Posterior cingulate gyrus (tissue), 11 donors: Measurements from ENCODE around the gene ALOX12.

Experiments used
- DNase-seq, 10 donors: peaks; one replicate each; pipeline versions ENCODE4 v3.0.0 to v3.0.0-alpha.2; 2020 to 2021; ENCODE audit warnings: mixed read lengths in 3 of 10
- intact Hi-C: fragments of 100-400 bp; cut with DNase I; formaldehyde crosslinking; loops from one replicate; pipeline ENCODE4 v1.15.1; 2023

ALOX12 gene

GRCh38 chr17:6998855-6999508 is 3.1 kb downstream of the ALOX12 start:
- intact Hi-C loops = no loop called here

GRCh38 chr17:7001318-7001961 is 5.6 kb downstream of the ALOX12 start:
- intact Hi-C loops = no loop called here
- DNase-seq = peak in 2 of 10 donors; percentile 64 to 90

More at GRCh38 chr17:6998855-6999508, 3.1 kb downstream of the ALOX12 start:
- peak in 1 of 10 donors; percentile 45 for DNase-seq

GRCh38 chr17:7002288-7003047 is 6.6 kb downstream of the ALOX12 start:
- DNase-seq = peak in 1 of 10 donors; percentile 5
- intact Hi-C loops = no loop called here

- intact Hi-C loops = loop anchor here (1.0 to 2.0 kb wide), 3 partner anchors 93 to 337 kb away; no protein-coding TSS in a partner anchor
- DNase-seq = no peak
These were observed 7.9 kb downstream of the ALOX12 start for GRCh38 chr17:7003745-7004144.

- intact Hi-C loops = loop anchor here (1.0 to 2.0 kb wide), 3 partner anchors 94 to 338 kb away; no protein-coding TSS in a partner anchor
- no peak for DNase-seq
These were observed 8.8 kb downstream of the ALOX12 start for GRCh38 chr17:7004398-7005253.

- DNase-seq = no peak
- intact Hi-C loops = loop anchor here (2.0 kb wide), 2 partner anchors 95 to 339 kb away; no protein-coding TSS in a partner anchor
These were observed 9.9 kb downstream of the ALOX12 start for GRCh38 chr17:7005716-7006115.

GRCh38 chr17:7007143-7007542 is 11.3 kb downstream of the ALOX12 start:
- intact Hi-C loops = no loop called here
- DNase-seq = peak in 1 of 10 donors; percentile 26

- intact Hi-C loops = no loop called here
- DNase-seq = peak in 1 of 10 donors; percentile 4
These were observed 14.7 kb downstream of the ALOX12 start for GRCh38 chr17:7010523-7010922.

- intact Hi-C loops = no loop called here
- peak in 1 of 10 donors; percentile 25 for DNase-seq
These were observed 15.6 kb downstream of the ALOX12 start for GRCh38 chr17:7011415-7011814.

GRCh38 chr17:7011942-7012254 is 16.0 kb downstream of the ALOX12 start:
- no peak for DNase-seq
- intact Hi-C loops = no loop called here

- DNase-seq = peak; percentile 93 to 100 (median 98)
- intact Hi-C loops = no loop called here
These were observed 18.6 kb downstream of the ALOX12 start for GRCh38 chr17:7014261-7014994.

- intact Hi-C loops = no loop called here
- peak in 3 of 10 donors; percentile 72 to 96 (median 76) for DNase-seq
These were observed 19.4 kb downstream of the ALOX12 start for GRCh38 chr17:7014995-7015958.

GRCh38 chr17:7016418-7016817 is 20.6 kb downstream of the ALOX12 start:
- intact Hi-C loops = no loop called here
- DNase-seq = peak in 2 of 10 donors; percentile 13 to 33

- intact Hi-C loops = no loop called here
- DNase-seq = peak in 2 of 10 donors; percentile 50 to 67
These were observed 21.3 kb downstream of the ALOX12 start for GRCh38 chr17:7016886-7017826.

- peak in 2 of 10 donors; percentile 45 to 69 for DNase-seq
- intact Hi-C loops = no loop called here
These were observed 22.0 kb downstream of the ALOX12 start for GRCh38 chr17:7017827-7018200.

- intact Hi-C loops = no loop called here
These were observed 22.6 kb downstream of the ALOX12 start for GRCh38 chr17:7018331-7018964.

GRCh38 chr17:7019367-7019766 is 23.5 kb downstream of the ALOX12 start:
- intact Hi-C loops = no loop called here

More at GRCh38 chr17:7018331-7018964, 22.6 kb downstream of the ALOX12 start:
- DNase-seq = peak in 2 of 10 donors; percentile 76 to 86

More at GRCh38 chr17:7019367-7019766, 23.5 kb downstream of the ALOX12 start:
- DNase-seq = peak in 3 of 10 donors; percentile 69 to 83 (median 77)
